SK-N-SH (cell line): ENCODE data around the gene TSGA10.

ENCODE experiments used
- CTCF ChIP-seq: fragments of 200-600 bp; sonication (generic); IDR thresholded peaks from 2 replicates; pipeline ENCODE4 v1.6.1; 2017; ENCODE audit warnings: antibody characterized with exemption, mild to moderate bottlenecking, moderate library complexity
- MXI1 ChIP-seq: IDR thresholded peaks from 2 replicates; pipeline ENCODE4 v1.6.1; 2012; ENCODE audit warnings: mild to moderate bottlenecking, low read depth, low read length, improper control_type of control experiment
- POLR2AphosphoS5 ChIP-seq: IDR thresholded peaks from 2 replicates; pipeline ENCODE4 v1.6.1; 2012; ENCODE audit warnings: low read depth, low read length
- SMC3 ChIP-seq: IDR thresholded peaks from 2 replicates; pipeline ENCODE4 v1.6.1; 2012; ENCODE audit warnings: low read depth, low read length, improper control_type of control experiment
- TF ChIP-seq, protein P1 (sequence below): IDR thresholded peaks from 2 replicates; pipeline ENCODE4 v1.4.0; 2012; ENCODE audit warnings: low read depth

DNA sequence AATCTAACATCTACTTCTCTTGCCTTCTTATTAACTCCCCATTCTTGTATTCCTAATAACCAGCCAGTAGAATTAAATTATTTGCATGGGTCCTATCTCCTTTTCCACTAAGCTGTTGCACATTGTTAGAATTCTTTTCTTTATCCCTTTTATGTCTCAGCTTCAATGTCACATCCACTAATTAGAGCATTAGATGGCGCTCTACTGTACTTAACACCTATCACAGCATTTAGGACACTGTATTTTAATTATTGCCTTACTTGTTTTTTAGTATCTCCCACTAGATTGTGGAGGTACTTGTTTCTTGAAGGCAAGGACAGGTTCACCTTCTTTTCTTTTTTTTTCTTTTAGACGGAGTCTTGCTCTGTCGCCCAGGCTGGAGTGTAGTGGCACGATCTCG is 3.9 kb upstream of the TSGA10 start:
- no peak for TF ChIP-seq POLR2AphosphoS5
- TF ChIP-seq CTCF: no peak
- TF ChIP-seq, protein P1, sequence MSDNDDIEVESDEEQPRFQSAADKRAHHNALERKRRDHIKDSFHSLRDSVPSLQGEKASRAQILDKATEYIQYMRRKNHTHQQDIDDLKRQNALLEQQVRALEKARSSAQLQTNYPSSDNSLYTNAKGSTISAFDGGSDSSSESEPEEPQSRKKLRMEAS: no peak
- TF ChIP-seq MXI1: no peak
- no peak for TF ChIP-seq SMC3
